ENCODE results near the gene TRPM4.
A peak's percentile ranks its signal among the peaks of the same experiment; 100 is the strongest.
"Not testable (repeated sequence)": the region's sequence is repeated elsewhere in the genome, so short reads cannot be mapped to it uniquely, and the experiment has no call there.

The TRPM4 gene

DNA sequence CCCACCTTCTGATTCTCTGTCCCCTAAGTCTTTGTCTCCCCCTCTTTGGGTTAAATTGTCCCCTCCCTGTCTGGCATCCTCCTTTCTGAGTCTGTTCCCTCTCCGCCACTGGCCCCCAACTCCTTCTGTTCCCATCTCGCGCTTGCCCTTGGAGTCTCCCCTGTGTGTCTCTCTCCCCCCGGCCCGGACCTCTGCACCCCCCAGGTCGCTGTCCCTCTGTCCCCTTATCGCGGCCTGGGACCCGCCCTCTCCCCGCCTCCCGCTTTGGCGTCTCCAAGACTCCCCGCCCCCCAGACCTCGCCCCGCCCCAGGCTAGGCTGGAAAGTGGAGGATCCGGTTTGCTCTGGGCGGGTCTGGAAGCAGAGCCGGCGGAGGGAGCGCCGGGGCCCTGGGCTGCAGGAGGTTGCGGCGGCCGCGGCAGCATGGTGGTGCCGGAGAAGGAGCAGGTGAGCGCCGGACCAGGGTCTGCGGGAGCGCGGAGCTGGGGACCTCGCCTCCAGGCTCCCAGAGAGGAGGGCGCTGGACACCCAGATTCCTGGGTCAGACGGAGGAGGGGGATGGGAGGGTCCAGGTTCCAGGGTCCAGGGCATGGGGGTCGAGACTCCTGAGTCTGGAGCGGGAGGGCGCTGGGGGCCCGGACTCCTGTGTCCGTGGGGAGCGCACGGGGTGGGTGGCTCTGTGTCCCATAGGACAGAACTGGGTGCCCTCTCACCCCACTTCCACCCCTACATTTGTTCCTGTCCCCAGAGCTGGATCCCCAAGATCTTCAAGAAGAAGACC, at the start of gene TRPM4:
Gene TRPM4, plus strand, starts transcription at position 348 of the 780 bp plus-strand sequence. Its CDS starts 75 bp downstream, at position 423.
- DNase-seq = peak; percentile 41

GRCh38 chr19:49109051-49109450, 48.5 kb upstream of the TRPM4 start:
- no peak for DNase-seq

DNA sequence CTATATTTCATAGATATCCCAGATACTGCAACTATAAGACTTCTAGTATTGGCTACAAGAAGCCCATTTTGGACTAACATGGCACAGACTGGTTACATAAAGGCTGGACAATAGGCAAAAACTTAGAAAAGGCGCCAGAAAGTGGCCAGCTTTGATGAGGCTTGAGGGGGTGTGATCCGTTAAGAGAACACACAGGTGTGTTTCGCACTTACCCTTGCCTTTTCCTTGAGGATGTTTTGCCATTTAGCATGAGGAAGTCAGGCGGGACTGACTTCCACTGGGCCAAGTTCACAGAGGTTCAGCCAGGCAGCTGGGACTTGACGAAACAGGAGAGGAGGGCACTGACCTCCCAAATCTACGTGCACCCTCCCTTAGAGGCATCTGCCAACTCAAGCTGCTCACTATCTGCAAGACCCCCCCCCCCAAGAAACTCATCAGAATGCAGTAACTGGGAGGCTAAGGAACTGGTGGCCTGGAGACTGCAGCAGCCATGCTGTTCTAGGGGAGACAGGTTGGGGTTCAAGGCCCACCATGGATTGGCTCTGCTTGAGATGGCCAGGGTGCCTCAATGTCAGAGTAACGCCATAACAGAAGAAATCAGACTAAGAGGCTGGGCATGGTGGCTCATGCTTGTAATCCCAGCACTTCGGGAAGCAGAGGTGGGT, 47.9 kb upstream of the TRPM4 start:
- DNase-seq = no peak

- no peak for DNase-seq
Observed at GRCh38 chr19:49110567-49110966, 47.0 kb upstream of the TRPM4 start.

- DNase-seq = no peak
Observed at GRCh38 chr19:49111218-49111998, 46.2 kb upstream of the TRPM4 start.

- DNase-seq = peak; percentile 55
Observed at GRCh38 chr19:49113762-49114629, 43.6 kb upstream of the TRPM4 start, which contains the start of gene LIN7B. Gene LIN7B, plus strand, starts transcription at chr19:49114370. Its CDS starts 35 bp downstream, at chr19:49114405.

DNA sequence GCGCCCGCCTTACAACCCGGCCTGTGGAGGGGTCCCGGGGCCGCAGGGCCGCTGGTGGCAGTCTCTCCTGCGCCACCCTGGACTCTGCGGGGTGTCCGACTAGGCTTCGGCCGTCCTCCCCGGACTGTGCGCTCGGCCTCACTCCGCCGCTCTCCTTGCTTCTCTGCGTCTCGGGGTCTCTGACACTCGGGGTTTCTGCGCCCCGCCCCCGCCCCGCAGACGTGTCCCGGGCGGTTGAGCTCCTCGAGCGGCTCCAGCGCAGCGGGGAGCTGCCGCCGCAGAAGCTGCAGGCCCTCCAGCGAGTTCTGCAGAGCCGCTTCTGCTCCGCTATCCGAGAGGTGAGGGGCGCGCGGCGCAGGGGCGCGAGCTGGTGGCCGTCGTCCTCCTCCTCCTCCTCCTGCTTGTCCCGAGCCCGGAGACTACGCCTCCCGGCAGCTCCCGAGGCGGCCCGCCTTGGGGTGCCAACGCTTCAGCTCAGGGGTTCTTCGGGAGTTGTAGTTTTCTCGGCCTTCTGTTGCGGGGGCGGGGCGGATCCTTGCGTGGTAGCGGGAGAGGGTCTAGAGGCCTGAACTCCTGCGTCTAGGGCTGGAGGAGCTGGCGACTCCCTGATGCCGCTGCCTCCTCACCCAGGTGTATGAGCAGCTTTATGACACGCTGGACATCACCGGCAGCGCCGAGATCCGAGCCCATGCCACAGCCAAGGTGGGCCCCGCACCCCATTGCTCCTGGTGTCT, 42.8 kb upstream of the TRPM4 start:
- peak; percentile 50 for DNase-seq

DNA sequence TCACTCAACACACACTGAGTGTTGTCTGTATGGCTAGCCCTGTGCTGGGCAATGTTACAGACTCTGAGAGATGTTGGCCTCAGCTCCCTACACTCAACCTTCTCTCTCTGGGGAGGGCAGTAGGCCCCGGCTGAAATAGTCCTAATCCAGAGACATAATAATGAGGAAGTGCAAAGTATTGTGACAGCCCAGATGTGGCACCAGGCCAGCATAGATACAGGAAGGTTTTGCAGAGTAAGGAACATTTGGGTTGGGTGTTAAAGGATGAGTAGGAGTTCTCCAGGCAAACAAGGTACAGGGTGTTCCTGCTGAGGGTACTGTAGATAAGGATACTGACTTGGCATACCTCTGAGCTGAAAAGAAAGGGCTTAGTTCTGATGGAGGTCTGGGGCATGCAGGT, 41.0 kb upstream of the TRPM4 start:
- no peak for DNase-seq

- no peak for DNase-seq
Observed at GRCh38 chr19:49117677-49118564, 39.7 kb upstream of the TRPM4 start.

- DNase-seq = peak; percentile 82
Observed at GRCh38 chr19:49118565-49119410, 38.8 kb upstream of the TRPM4 start, which contains the start of gene C19orf73. Gene C19orf73, minus strand, starts transcription at chr19:49119143. Its CDS starts 121 bp downstream, at chr19:49119022.

GRCh38 chr19:49119411-49120324, 37.9 kb upstream of the TRPM4 start, which contains the start of gene PPFIA3:
Gene PPFIA3, plus strand, starts transcription at chr19:49119544. Its CDS starts 8,330 bp downstream, at chr19:49127874.
- DNase-seq = no peak

GRCh38 chr19:49120325-49120683, 37.3 kb upstream of the TRPM4 start:
- no peak for DNase-seq

DNA sequence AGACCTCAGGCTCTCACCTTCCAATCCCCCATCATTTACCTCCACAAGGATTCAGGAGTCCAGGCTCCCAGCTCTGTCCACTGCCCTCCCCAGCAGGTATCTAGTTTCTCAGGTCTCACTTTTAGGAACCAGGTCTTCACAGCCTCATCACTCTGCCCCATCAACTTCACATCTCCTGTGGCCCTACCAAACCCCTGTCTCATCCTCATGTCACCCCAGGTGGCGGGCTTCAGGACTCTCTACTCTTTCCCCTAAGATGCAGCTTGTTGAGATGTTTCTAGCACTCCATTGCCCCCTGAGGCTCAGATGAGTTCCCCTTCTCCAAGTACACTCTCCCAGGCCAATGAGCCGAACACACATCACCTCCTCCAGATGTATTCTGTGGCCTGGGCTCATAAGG, 36.7 kb upstream of the TRPM4 start:
- DNase-seq = no peak

GRCh38 chr19:49121841-49122240, 35.8 kb upstream of the TRPM4 start:
- not testable (repeated sequence) for DNase-seq

DNA sequence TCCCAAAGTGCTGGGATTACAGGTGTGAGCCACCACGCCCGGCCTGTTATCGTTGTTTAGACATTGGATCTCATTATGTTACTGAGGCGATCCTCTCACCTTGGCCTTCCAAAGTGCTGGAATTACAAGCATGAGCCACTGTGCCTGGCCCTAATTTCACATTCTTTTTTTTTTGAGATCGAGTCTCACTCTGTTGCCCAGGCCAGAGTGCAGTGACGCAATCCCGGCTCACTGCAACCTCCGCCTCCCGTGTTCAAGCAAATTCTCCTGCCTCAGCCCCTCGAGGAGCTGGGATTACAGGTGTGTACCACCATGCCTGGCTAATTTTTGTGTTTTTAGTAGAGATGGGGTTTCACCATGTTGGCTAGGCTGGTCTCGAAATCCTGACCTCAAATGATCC, 34.3 kb upstream of the TRPM4 start:
- not testable (repeated sequence) for DNase-seq

GRCh38 chr19:49125025-49125731, 32.4 kb upstream of the TRPM4 start:
- DNase-seq = no peak

GRCh38 chr19:49126575-49126974, 31.0 kb upstream of the TRPM4 start:
- no peak for DNase-seq

DNA sequence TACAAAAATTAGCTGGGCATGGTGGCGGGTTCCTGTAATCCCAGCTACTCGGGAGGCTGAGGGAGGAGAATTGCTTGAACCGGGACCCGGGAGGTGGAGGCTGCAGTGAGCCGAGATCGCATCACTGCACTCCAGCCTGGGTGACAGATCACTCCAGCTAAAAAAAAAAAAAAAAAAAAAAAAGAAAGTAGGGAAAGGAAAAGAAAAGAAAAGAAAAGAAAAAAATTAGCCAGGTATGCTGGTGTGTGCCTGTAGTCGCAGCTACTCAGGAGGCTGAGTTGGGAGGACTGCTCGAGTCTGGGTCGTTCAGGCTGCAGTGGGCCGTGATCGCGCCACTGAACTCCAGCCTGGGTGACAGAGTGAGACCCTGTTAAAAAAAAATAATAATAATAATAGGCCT, 30.4 kb upstream of the TRPM4 start:
- not testable (repeated sequence) for DNase-seq

Data from DMS 273 treated with DMSO at 0.1 percent for 48 hours (cell line).